ENCODE results near the gene P2RX3. TPM values are rescaled to one million over a fixed set of nuclear protein-coding genes. Genes with fewer than 3 reads are reported as not detected.

Gene P2RX3
- total RNA-seq, 1 donor from 2014 or later: not detected

- no peaks in the 10 kb centered on the region for H3K27me3 ChIP-seq (ENCODE audit: low read depth)
- no peak overlapping the region for H3K4me3 ChIP-seq
- DNase-seq: no peak
- no peak for TF ChIP-seq CTCF (IDR thresholded peaks at IDR 0.05)
- peaks cover 49% of the 10 kb centered on the region for H3K36me3 ChIP-seq
- intact Hi-C loops (cut with DNase I): no loop called here
- peak; percentile 48 to 54 for ATAC-seq
- H3K4me1 ChIP-seq: peaks cover 10% of the 10 kb centered on the region
- no peaks in the 10 kb centered on the region for H3K9me3 ChIP-seq
- peak overlapping the region; percentile 2 for H3K27ac ChIP-seq
These were observed 68.3 kb downstream of the P2RX3 start for GRCh38 chr11:57406337-57406904.

- Histone ChIP-seq H3K36me3 (peaks cover 57% of the 10 kb centered on the region), H3K9me3 (no peaks in the 10 kb centered on the region), H3K4me3 (no peak overlapping the region), H3K27me3 (ENCODE audit: low read depth) (no peaks in the 10 kb centered on the region), H3K4me1 (peaks cover 10% of the 10 kb centered on the region), H3K27ac (peak overlapping the region; percentile 2)
- ATAC-seq (no peak), DNase-seq (no peak)
- intact Hi-C loops (cut with DNase I): no loop called here
- TF ChIP-seq CTCF (IDR thresholded peaks at IDR 0.05): no peak
These were observed 69.1 kb downstream of the P2RX3 start for GRCh38 chr11:57407010-57407920.

- no peak overlapping the region for H3K4me3 ChIP-seq
- intact Hi-C loops (cut with DNase I): no loop called here
- H3K4me1 ChIP-seq: peaks cover 10% of the 10 kb centered on the region
- no peak overlapping the region for H3K27ac ChIP-seq
- no peaks in the 10 kb centered on the region for H3K27me3 ChIP-seq (ENCODE audit: low read depth)
- no peak for TF ChIP-seq CTCF (IDR thresholded peaks at IDR 0.05)
- ATAC-seq: no peak
- peaks cover 65% of the 10 kb centered on the region for H3K36me3 ChIP-seq
- DNase-seq: no peak
- H3K9me3 ChIP-seq: no peaks in the 10 kb centered on the region
These were observed 69.9 kb downstream of the P2RX3 start for GRCh38 chr11:57407941-57408475.

GRCh38 chr11:57408771-57409170 lies 70.6 kb downstream of the P2RX3 start:
- Histone ChIP-seq H3K36me3 (peaks cover 72% of the 10 kb centered on the region), H3K4me1 (peaks cover 10% of the 10 kb centered on the region), H3K27me3 (ENCODE audit: low read depth) (no peaks in the 10 kb centered on the region), H3K9me3 (no peaks in the 10 kb centered on the region), H3K27ac (no peak overlapping the region), H3K4me3 (no peak overlapping the region)
- intact Hi-C loops (cut with DNase I): no loop called here
- TF ChIP-seq CTCF (IDR thresholded peaks at IDR 0.05): no peak
- ATAC-seq (no peak), DNase-seq (no peak)

- intact Hi-C loops (cut with DNase I): no loop called here
- Histone ChIP-seq H3K4me1 (peaks cover 10% of the 10 kb centered on the region), H3K9me3 (no peaks in the 10 kb centered on the region), H3K27me3 (ENCODE audit: low read depth) (no peaks in the 10 kb centered on the region), H3K4me3 (no peak overlapping the region), H3K27ac (no peak overlapping the region), H3K36me3 (peaks cover 80% of the 10 kb centered on the region)
- DNase-seq (no peak), ATAC-seq (no peak)
- no peak for TF ChIP-seq CTCF (IDR thresholded peaks at IDR 0.05)
These were observed 71.4 kb downstream of the P2RX3 start for GRCh38 chr11:57409321-57410100.
